GM12878 (cell line): ENCODE measurements around the gene ZNF200. TPM values are rescaled to one million over a fixed set of nuclear protein-coding genes. Genes with fewer than 3 reads are reported as not detected.

Experiments used
- ATAC-seq: fragments of 200-7000 bp; cut with Tn5 transposase; 3 replicates; pipeline ENCODE4 v1.9.1; 2020; ENCODE audit warnings: mild to moderate bottlenecking, moderate library complexity
- BruUV-seq: library from RNA; stranded (reverse); fragments of 400-500 nt; replicated peaks from 2 replicates; lab custom pipeline; 2021; lab: Mats Ljungman, UMichigan
- CTCF ChIA-PET: fragments of 300-600 bp; sonication (Branson Sonifier 250); formaldehyde crosslinking; extraction: SDS; loops from one replicate; lab custom pipeline; 2021; ENCODE audit warnings: inconsistent platforms; lab: Yijun Ruan, JAX
- POLR2A ChIA-PET: fragments of 350-600 bp; formaldehyde crosslinking; extraction: SDS; loops from one replicate; lab custom pipeline; 2021; ENCODE audit warnings: inconsistent platforms; lab: Charles Lee
- RAD21 ChIA-PET: fragments of 300-600 bp; sonication (Branson Sonifier 250); formaldehyde crosslinking; loops from one replicate; lab custom pipeline; 2023; ENCODE audit warnings: antibody characterized with exemption; ENCODE audit not compliant: unreplicated experiment; lab: Charles Lee
- SMC1A ChIA-PET: fragments of 300-600 bp; sonication (Branson Sonifier 250); formaldehyde crosslinking; loops from one replicate; lab custom pipeline; 2023; ENCODE audit not compliant: unreplicated experiment, uncharacterized antibody; lab: Charles Lee
- DNase-seq: peaks from one replicate; pipeline ENCODE4 v3.0.0-alpha.2; 2011; ENCODE audit warnings: low read depth, low spot score
- FAIRE-seq: peaks from 3 replicates; lab custom pipeline; 2011; peaks lifted over from hg19 to GRCh38; lab: Jason Lieb, UNC
- H2AFZ ChIP-seq: 2 replicates; pipeline ENCODE4 v1.6.0; 2011; ENCODE audit warnings: low read depth, low read length, control low read depth; ENCODE audit not compliant: control insufficient read depth
- H3K27ac ChIP-seq: 2 replicates; pipeline ENCODE4 v1.5.1; 2011; ENCODE audit warnings: control low read depth; ENCODE audit not compliant: control insufficient read depth, insufficient read depth
- H3K27me3 ChIP-seq, 2 experiments: replicated peaks in 1 of 2; 2 replicates each; pipeline versions ENCODE4 v1.6.0 to v1.6.1; 2011; ENCODE audit warnings: low read length in 1 of 2; ENCODE audit not compliant: control insufficient read depth in 2 of 2, insufficient read depth in 2 of 2
- H3K36me3 ChIP-seq, 2 experiments: 2 replicates each; pipeline ENCODE4 v1.5.1; 2011; ENCODE audit warnings: low read length in 1 of 2; ENCODE audit not compliant: control insufficient read depth in 2 of 2, insufficient read depth in 2 of 2
- H3K4me1 ChIP-seq: 2 replicates; pipeline ENCODE4 v1.6.1; 2011; ENCODE audit warnings: mild to moderate bottlenecking, low read length, moderate library complexity, mixed read lengths; ENCODE audit not compliant: control insufficient read depth, insufficient read depth
- H3K4me2 ChIP-seq: 2 replicates; pipeline ENCODE4 v1.6.0; 2011; ENCODE audit warnings: control low read depth; ENCODE audit not compliant: control insufficient read depth, insufficient read depth
- H3K4me3 ChIP-seq: fragments of 200-600 bp; sonication (generic); 2 replicates; pipeline ENCODE4 v1.5.1; 2016
- H3K79me2 ChIP-seq: 2 replicates; pipeline ENCODE4 v1.6.0; 2011; ENCODE audit warnings: low read length; ENCODE audit not compliant: control insufficient read depth, insufficient read depth
- H3K9ac ChIP-seq: 2 replicates; pipeline ENCODE4 v1.8.0; 2011; ENCODE audit warnings: low read length, control low read depth, mixed read lengths; ENCODE audit not compliant: control insufficient read depth, insufficient read depth
- H3K9me3 ChIP-seq: replicated peaks from 3 replicates; pipeline ENCODE4 v1.5.1; 2011; ENCODE audit warnings: mild to moderate bottlenecking, low read length; ENCODE audit not compliant: control insufficient read depth, insufficient read depth
- H4K20me1 ChIP-seq: 2 replicates; pipeline ENCODE4 v1.6.0; 2011; ENCODE audit not compliant: control insufficient read depth, insufficient read depth
- BCL11A ChIP-seq: IDR thresholded peaks from 2 replicates; pipeline ENCODE4 v1.6.1; 2011; ENCODE audit warnings: low read depth, low read length
- BHLHE40 ChIP-seq, 2 experiments: fragments of 450-650 bp in 1 of 2; IDR thresholded peaks; 2 replicates each; pipeline ENCODE4 v1.6.1; 2011 to 2017; ENCODE audit warnings: low read depth in 2 of 2, borderline replicate concordance in 1 of 2, improper control_type of control experiment in 1 of 2, low read length in 1 of 2, mild to moderate bottlenecking in 1 of 2
- HSF1 ChIP-seq: fragments of 150-350 bp; IDR thresholded peaks from 2 replicates; pipeline ENCODE4 v1.6.1; 2014; ENCODE audit warnings: mild to moderate bottlenecking, low read depth, low read length
- MTA2 ChIP-seq: fragments of 450-650 bp; IDR thresholded peaks from 2 replicates; pipeline ENCODE4 v1.6.1; 2016; ENCODE audit warnings: low read depth, mild to moderate bottlenecking, moderate library complexity
- NFYB ChIP-seq: IDR thresholded peaks from 2 replicates; pipeline ENCODE4 v1.6.1; 2011; ENCODE audit warnings: low read depth, mild to moderate bottlenecking, low read length, improper control_type of control experiment, moderate library complexity; ENCODE audit not compliant: insufficient read depth
- PBX3 ChIP-seq: IDR thresholded peaks from 2 replicates; pipeline ENCODE4 v1.6.1; 2011; ENCODE audit warnings: mild to moderate bottlenecking, low read depth, low read length, moderate library complexity; ENCODE audit not compliant: insufficient replicate concordance
- POU2F2 ChIP-seq: IDR thresholded peaks from 3 replicates; pipeline ENCODE4 v1.6.1; 2011; ENCODE audit warnings: low read depth, mild to moderate bottlenecking, low read length, borderline replicate concordance
- RBBP5 ChIP-seq: fragments of 200-600 bp; sonication (generic); conservative IDR thresholded peaks from 2 replicates; pipeline ENCODE4 v1.6.1; 2016
- REST ChIP-seq: IDR thresholded peaks from 2 replicates; pipeline ENCODE4 v1.6.1; 2012; ENCODE audit warnings: mild to moderate bottlenecking, low read depth, low read length
- SP1 ChIP-seq: IDR thresholded peaks from one replicate; pipeline ENCODE4 v1.6.1; 2011; ENCODE audit warnings: low read depth, low read length
- SPI1 ChIP-seq: IDR thresholded peaks from 2 replicates; pipeline ENCODE4 v1.6.1; 2011; ENCODE audit warnings: low read depth, mild to moderate bottlenecking, low read length, moderate library complexity, borderline replicate concordance; ENCODE audit not compliant: insufficient read depth
- STAT1 ChIP-seq: fragments of 450-650 bp; conservative IDR thresholded peaks from 2 replicates; pipeline ENCODE4 v1.6.1; 2014; ENCODE audit warnings: antibody characterized with exemption, mild to moderate bottlenecking
- ZBTB33 ChIP-seq: fragments of 450-650 bp; IDR thresholded peaks from 2 replicates; pipeline ENCODE4 v1.6.1; 2017; ENCODE audit warnings: mild to moderate bottlenecking
- WGBS: methylation state at CpG from one replicate; pipeline ENCODE4 v1.1.6; 2016; ENCODE audit warnings: low lambda C conversion rate; ENCODE audit not compliant: insufficient replicate concordance, insufficient coverage; ENCODE audit errors: missing lambda C conversion rate; 5-methylcytosine and 5-hydroxymethylcytosine counted together
- in situ Hi-C: fragments of 300-500 bp; cut with MboI; formaldehyde crosslinking; loops from 9 replicates; pipeline ENCODE4 v1.14.3; 2018; ENCODE audit warnings: mixed read lengths
- intact Hi-C: fragments of 100-400 bp; cut with micrococcal nuclease; formaldehyde crosslinking; loops from one replicate; pipeline ENCODE4 v1.14.2; 2022; ENCODE audit not compliant: unreplicated experiment
- polyA plus RNA-seq, 11 experiments: library from polyadenylated mRNA; depleted of rRNA in 4 of 11; unstranded in 6 of 11; stranded (reverse) in 5 of 11; fragments of >200 nt; fragmentation: Nextera tagmentation in 4 of 11; fragmentation: Illumina TruSeq in 1 of 11; extraction: Ambion mirVana in 4 of 11; extraction: Trizol in 1 of 11; gene quantifications; 1 replicate in 1 of 11; 2 replicates in 10 of 11; pipeline versions ENCODE4 v1.2.1 to v1.2.3, GENCODE V29; 2011 to 2016; ENCODE audit warnings: inconsistent platforms in 2 of 11, missing spikeins in 2 of 11, low read depth in 1 of 11
- total RNA-seq, 4 experiments: library from RNA; depleted of rRNA in 3 of 4; stranded (reverse); fragments of >200 nt in 3 of 4; fragmentation: Illumina TruSeq in 1 of 4; extraction: Trizol in 1 of 4; gene quantifications; 2 replicates each; pipeline versions ENCODE4 v1.2.1 to v1.2.3, GENCODE V29; 2013 to 2021

ZNF200 gene
- total and polyA plus RNA-seq, 10 of the 15 experiments (the other 5 are each of a cell fraction or from before 2014, with no cell fraction given): 4.0 to 13.9 (median 9.6) TPM

GRCh38 chr16:3264137-3265036 lies 29.4 kb upstream of the ZNF200 start:
- peak overlapping the region; percentile 82 for H3K4me3 ChIP-seq
- FAIRE-seq (peak; percentile 49), ATAC-seq (peak; percentile 96), DNase-seq (peak; percentile 84)
- peaks cover 8% of the 10 kb centered on the region; the same call in 1 of the 2 replicates for H3K4me1 ChIP-seq
- H3K9ac ChIP-seq: peak overlapping the region; percentile 88
- no peaks in the 10 kb centered on the region for H3K36me3 ChIP-seq
- WGBS: under 1% methylated on average over 77 of the region's 77 CpGs
- peak overlapping the region; percentile 90 for H3K4me2 ChIP-seq
- ChIA-PET RAD21 (interaction anchor here (1.0 kb wide), 1 partner anchor 17 kb away, joined by 4 read pairs; no protein-coding TSS in a partner anchor), POLR2A (interaction anchor here (1.0 to 2.2 kb wide), 2 partner anchors 19 to 136 kb away, joined by 4 to 10 read pairs; partner anchors contain the start of genes ZNF174, ZNF263 and ZSCAN32), SMC1A (interaction anchor here (1.0 to 1.3 kb wide), 3 partner anchors 18 to 180 kb away, joined by 3 read pairs; partner anchors contain the start of genes ZNF174 and ZSCAN32), CTCF (interaction anchor here (1.4 to 1.7 kb wide), 2 partner anchors 18 to 20 kb away, joined by 3 read pairs; no protein-coding TSS in a partner anchor)
- peak overlapping the region; percentile 93 for H3K27ac ChIP-seq
- peak overlapping the region; percentile 87 for H2AFZ ChIP-seq
- peaks cover 3% of the 10 kb centered on the region; the same call in 2 of the 3 replicates for H3K9me3 ChIP-seq
- no peaks in the 10 kb centered on the region for H3K79me2 ChIP-seq
- intact Hi-C loops: loop anchor here (1.0 to 10.0 kb wide), 5 partner anchors 19 to 238 kb away; partner anchors contain the start of genes CLUAP1, TIGD7, ZNF263 and ZNF75A
- H4K20me1 ChIP-seq: no peaks in the 10 kb centered on the region
- no peaks in the 10 kb centered on the region for H3K27me3 ChIP-seq
- no TSS peak for BruUV-seq
- in situ Hi-C loops: no loop called here
- TF ChIP-seq HSF1: no peak
- peak; percentile 99 for TF ChIP-seq NFYB
- peak; percentile 65 to 87 for TF ChIP-seq BHLHE40 (IDR thresholded peaks at IDR 0.05; ENCODE audit: borderline replicate concordance in 1 of 2, low read depth in 2 of 2, low read length in 1 of 2)
- TF ChIP-seq PBX3: peak; percentile 96
- no peak for TF ChIP-seq POU2F2
- TF ChIP-seq STAT1: no peak
- peak; percentile 91 for TF ChIP-seq SPI1
- no peak for TF ChIP-seq RBBP5
- no peak for TF ChIP-seq BCL11A
- TF ChIP-seq MTA2: no peak
- peak; percentile 85 for TF ChIP-seq SP1
- no peak for TF ChIP-seq REST
- TF ChIP-seq ZBTB33: no peak
